ENCODE results near the gene RNGTT.
"Not testable (repeated sequence)": the region's sequence is repeated elsewhere in the genome, so short reads cannot be mapped to it uniquely, and the experiment has no call there.

RNGTT gene

GRCh38 chr6:88945415-88946008 is 17.9 kb downstream of the RNGTT start:
- Histone ChIP-seq H3K4me3 (ENCODE audit: low read length in 2 of 2) (no peak overlapping the region), H3K27me3 (ENCODE audit: control insufficient read depth in 2 of 2, insufficient read depth in 2 of 2, low read length in 2 of 2) (no peaks in the 10 kb centered on the region), H3K27ac (ENCODE audit: low read depth in 2 of 2, low read length in 2 of 2) (no peak overlapping the region), H3K9ac (ENCODE audit: low read depth in 1 of 2, low read length in 2 of 2) (no peak overlapping the region), H3K4me1 (ENCODE audit: control insufficient read depth in 2 of 2, insufficient read depth in 2 of 2, low read length in 2 of 2) (no peaks in the 10 kb centered on the region), H3K36me3 (ENCODE audit: control insufficient read depth in 2 of 2, insufficient read depth in 2 of 2, low read length in 2 of 2) (no peaks in the 10 kb centered on the region), H3K9me3 (ENCODE audit: control insufficient read depth in 2 of 2, low read length in 2 of 2) (no peaks in the 10 kb centered on the region)

DNA sequence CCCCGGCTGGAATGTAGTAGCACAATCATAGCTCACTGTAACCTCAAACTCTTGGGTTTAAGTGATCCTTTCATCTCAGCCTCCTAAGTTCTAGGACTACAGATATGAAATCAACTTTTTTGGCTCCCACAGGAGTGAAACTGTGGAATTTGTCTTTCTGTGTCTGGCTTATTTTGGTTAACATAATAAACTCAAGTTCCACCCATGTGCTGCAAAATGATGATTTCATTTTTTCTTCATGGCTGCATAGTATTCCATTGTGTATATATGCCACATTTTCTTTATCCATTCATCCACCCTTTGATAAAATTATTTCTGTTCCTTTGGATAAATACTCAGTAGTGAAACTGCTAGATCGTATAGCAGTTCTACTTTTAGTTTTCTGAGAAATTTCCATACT is 29.9 kb downstream of the RNGTT start:
- H3K36me3 ChIP-seq (ENCODE audit: control insufficient read depth in 2 of 2, insufficient read depth in 2 of 2, low read length in 2 of 2), result peaks cover 9 to 10% of the 10 kb centered on the region in 2 donors
- H3K27ac ChIP-seq (ENCODE audit: low read depth in 2 of 2, low read length in 2 of 2), result no peak overlapping the region
- no peak overlapping the region for H3K4me3 ChIP-seq (ENCODE audit: low read length in 2 of 2)
- no peaks in the 10 kb centered on the region for H3K9me3 ChIP-seq (ENCODE audit: control insufficient read depth in 2 of 2, low read length in 2 of 2)
- no peak overlapping the region for H3K9ac ChIP-seq (ENCODE audit: low read depth in 1 of 2, low read length in 2 of 2)
- H3K4me1 ChIP-seq (ENCODE audit: control insufficient read depth in 2 of 2, insufficient read depth in 2 of 2, low read length in 2 of 2), result no peaks in the 10 kb centered on the region
- no peaks in the 10 kb centered on the region for H3K27me3 ChIP-seq (ENCODE audit: control insufficient read depth in 2 of 2, insufficient read depth in 2 of 2, low read length in 2 of 2)

DNA sequence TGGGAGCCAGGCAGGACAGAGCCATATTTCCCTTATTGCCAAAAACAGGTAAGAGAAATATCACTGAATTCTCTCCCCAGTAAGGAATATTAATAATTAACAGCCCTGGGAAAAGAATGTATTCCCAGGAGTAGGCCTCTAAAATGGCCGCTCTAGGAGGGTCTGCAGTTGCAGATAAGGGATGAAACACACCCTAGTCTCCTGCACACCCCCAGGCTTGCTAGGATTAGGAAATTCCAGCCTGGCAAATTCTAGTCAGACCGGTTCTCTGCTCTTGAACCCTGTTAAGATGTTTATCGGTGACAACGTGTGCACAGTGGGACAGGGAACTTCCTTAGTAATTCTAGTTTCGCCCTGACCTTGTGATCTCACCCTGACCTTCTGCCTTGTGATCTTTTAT is 31.4 kb downstream of the RNGTT start:
- H3K9me3 ChIP-seq (ENCODE audit: control insufficient read depth in 2 of 2, low read length in 2 of 2); H3K27me3 ChIP-seq (ENCODE audit: control insufficient read depth in 2 of 2, insufficient read depth in 2 of 2, low read length in 2 of 2); H3K9ac ChIP-seq (ENCODE audit: low read depth in 1 of 2, low read length in 2 of 2); H3K4me3 ChIP-seq (ENCODE audit: low read length in 2 of 2); H3K27ac ChIP-seq (ENCODE audit: low read depth in 2 of 2, low read length in 2 of 2); H3K4me1 ChIP-seq (ENCODE audit: control insufficient read depth in 2 of 2, insufficient read depth in 2 of 2, low read length in 2 of 2); H3K36me3 ChIP-seq (ENCODE audit: control insufficient read depth in 2 of 2, insufficient read depth in 2 of 2, low read length in 2 of 2): not testable (repeated sequence)

- Histone ChIP-seq H3K36me3 (ENCODE audit: control insufficient read depth in 2 of 2, insufficient read depth in 2 of 2, low read length in 2 of 2) (peaks cover 3 to 5% of the 10 kb centered on the region in 2 donors), H3K4me1 (ENCODE audit: control insufficient read depth in 2 of 2, insufficient read depth in 2 of 2, low read length in 2 of 2) (no peaks in the 10 kb centered on the region), H3K9me3 (ENCODE audit: control insufficient read depth in 2 of 2, low read length in 2 of 2) (no peaks in the 10 kb centered on the region), H3K27me3 (ENCODE audit: control insufficient read depth in 2 of 2, insufficient read depth in 2 of 2, low read length in 2 of 2) (no peaks in the 10 kb centered on the region), H3K4me3 (ENCODE audit: low read length in 2 of 2) (no peak overlapping the region), H3K27ac (ENCODE audit: low read depth in 2 of 2, low read length in 2 of 2) (no peak overlapping the region), H3K9ac (ENCODE audit: low read depth in 1 of 2, low read length in 2 of 2) (no peak overlapping the region)
Measured at GRCh38 chr6:88922775-88923548, 40.5 kb downstream of the RNGTT start.

DNA sequence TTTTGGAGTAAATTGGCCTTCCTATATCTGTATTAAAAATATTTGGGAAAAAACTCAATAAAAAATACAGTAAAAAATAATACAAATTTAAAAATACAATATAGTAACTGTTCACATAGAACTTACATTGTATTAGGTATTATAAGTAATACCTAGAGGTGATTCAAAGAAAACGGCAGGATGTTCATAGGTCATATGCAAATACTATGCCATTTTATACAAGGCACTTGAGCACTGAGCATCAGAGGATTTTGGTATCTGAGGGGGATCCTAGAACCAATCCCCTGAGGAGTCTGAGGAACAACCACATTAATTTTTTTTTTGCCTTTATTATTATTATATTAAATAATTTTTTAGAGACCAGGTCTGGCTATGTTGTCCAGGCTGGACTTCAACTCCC is 41.7 kb downstream of the RNGTT start:
- Histone ChIP-seq H3K27ac (ENCODE audit: low read depth in 2 of 2, low read length in 2 of 2) (no peak overlapping the region), H3K4me3 (ENCODE audit: low read length in 2 of 2) (no peak overlapping the region), H3K4me1 (ENCODE audit: control insufficient read depth in 2 of 2, insufficient read depth in 2 of 2, low read length in 2 of 2) (no peaks in the 10 kb centered on the region), H3K36me3 (ENCODE audit: control insufficient read depth in 2 of 2, insufficient read depth in 2 of 2, low read length in 2 of 2) (peaks cover 3 to 5% of the 10 kb centered on the region in 2 donors), H3K9me3 (ENCODE audit: control insufficient read depth in 2 of 2, low read length in 2 of 2) (no peaks in the 10 kb centered on the region), H3K9ac (ENCODE audit: low read depth in 1 of 2, low read length in 2 of 2) (no peak overlapping the region), H3K27me3 (ENCODE audit: control insufficient read depth in 2 of 2, insufficient read depth in 2 of 2, low read length in 2 of 2) (no peaks in the 10 kb centered on the region)

- Histone ChIP-seq H3K4me3 (ENCODE audit: low read length in 2 of 2) (no peak overlapping the region), H3K9ac (ENCODE audit: low read depth in 1 of 2, low read length in 2 of 2) (no peak overlapping the region), H3K4me1 (ENCODE audit: control insufficient read depth in 2 of 2, insufficient read depth in 2 of 2, low read length in 2 of 2) (no peaks in the 10 kb centered on the region), H3K27ac (ENCODE audit: low read depth in 2 of 2, low read length in 2 of 2) (no peak overlapping the region), H3K36me3 (ENCODE audit: control insufficient read depth in 2 of 2, insufficient read depth in 2 of 2, low read length in 2 of 2) (peaks cover 3 to 5% of the 10 kb centered on the region in 2 donors), H3K27me3 (ENCODE audit: control insufficient read depth in 2 of 2, insufficient read depth in 2 of 2, low read length in 2 of 2) (no peaks in the 10 kb centered on the region), H3K9me3 (ENCODE audit: control insufficient read depth in 2 of 2, low read length in 2 of 2) (no peaks in the 10 kb centered on the region)
Measured at GRCh38 chr6:88920774-88921733, 42.4 kb downstream of the RNGTT start.

GRCh38 chr6:88920088-88920487 is 43.3 kb downstream of the RNGTT start:
- no peak overlapping the region for H3K9ac ChIP-seq (ENCODE audit: low read depth in 1 of 2, low read length in 2 of 2)

GRCh38 chr6:88919032-88919431 is 44.4 kb downstream of the RNGTT start:
- no peak overlapping the region for H3K27ac ChIP-seq (ENCODE audit: low read depth in 2 of 2, low read length in 2 of 2)
- H3K9me3 ChIP-seq (ENCODE audit: control insufficient read depth in 2 of 2, low read length in 2 of 2), result no peaks in the 10 kb centered on the region
- no peaks in the 10 kb centered on the region for H3K4me1 ChIP-seq (ENCODE audit: control insufficient read depth in 2 of 2, insufficient read depth in 2 of 2, low read length in 2 of 2)
- no peak overlapping the region for H3K4me3 ChIP-seq (ENCODE audit: low read length in 2 of 2)
- peaks cover 0 to 3% of the 10 kb centered on the region in 2 donors for H3K36me3 ChIP-seq (ENCODE audit: control insufficient read depth in 2 of 2, insufficient read depth in 2 of 2, low read length in 2 of 2)
- no peak overlapping the region for H3K9ac ChIP-seq (ENCODE audit: low read depth in 1 of 2, low read length in 2 of 2)
- no peaks in the 10 kb centered on the region for H3K27me3 ChIP-seq (ENCODE audit: control insufficient read depth in 2 of 2, insufficient read depth in 2 of 2, low read length in 2 of 2)

More at GRCh38 chr6:88920088-88920487, 43.3 kb downstream of the RNGTT start:
- Histone ChIP-seq H3K27ac (ENCODE audit: low read depth in 2 of 2, low read length in 2 of 2) (no peak overlapping the region), H3K4me1 (ENCODE audit: control insufficient read depth in 2 of 2, insufficient read depth in 2 of 2, low read length in 2 of 2) (no peaks in the 10 kb centered on the region), H3K9me3 (ENCODE audit: control insufficient read depth in 2 of 2, low read length in 2 of 2) (no peaks in the 10 kb centered on the region), H3K4me3 (ENCODE audit: low read length in 2 of 2) (no peak overlapping the region), H3K27me3 (ENCODE audit: control insufficient read depth in 2 of 2, insufficient read depth in 2 of 2, low read length in 2 of 2) (no peaks in the 10 kb centered on the region), H3K36me3 (ENCODE audit: control insufficient read depth in 2 of 2, insufficient read depth in 2 of 2, low read length in 2 of 2) (peaks cover 0 to 3% of the 10 kb centered on the region in 2 donors)

DNA sequence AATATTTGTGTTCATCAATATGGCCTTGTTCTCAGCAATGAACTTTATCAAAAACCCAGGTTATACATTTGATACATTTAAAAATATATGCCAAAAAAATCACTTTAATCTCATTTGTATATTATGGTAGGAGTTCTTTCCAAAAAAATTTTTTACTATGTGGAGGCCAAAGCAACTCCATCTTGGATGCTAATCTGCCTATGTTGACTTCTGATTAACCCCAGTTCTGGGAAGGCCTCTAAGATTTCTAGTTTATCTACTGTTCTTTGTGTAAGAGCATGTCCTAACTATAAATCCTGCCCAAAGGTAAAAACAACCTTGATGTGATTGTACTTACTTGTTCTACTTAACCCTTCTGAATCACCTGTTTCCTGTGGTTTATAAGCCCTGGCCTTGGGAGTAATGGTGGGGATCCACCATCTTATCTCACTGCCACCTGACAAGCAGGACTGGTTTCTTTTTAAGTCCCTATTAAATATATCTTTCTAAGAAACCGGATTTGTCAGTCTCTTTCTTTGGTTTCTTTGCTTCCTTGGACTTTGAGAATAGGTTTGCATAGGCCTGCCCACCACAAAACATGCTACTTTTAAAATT is 46.7 kb downstream of the RNGTT start:
- H3K9me3 ChIP-seq (ENCODE audit: control insufficient read depth in 2 of 2, low read length in 2 of 2), result no peaks in the 10 kb centered on the region
- H3K27ac ChIP-seq (ENCODE audit: low read depth in 2 of 2, low read length in 2 of 2), result no peak overlapping the region
- H3K9ac ChIP-seq (ENCODE audit: low read depth in 1 of 2, low read length in 2 of 2), result no peak overlapping the region
- H3K4me1 ChIP-seq (ENCODE audit: control insufficient read depth in 2 of 2, insufficient read depth in 2 of 2, low read length in 2 of 2), result no peaks in the 10 kb centered on the region
- no peaks in the 10 kb centered on the region for H3K36me3 ChIP-seq (ENCODE audit: control insufficient read depth in 2 of 2, insufficient read depth in 2 of 2, low read length in 2 of 2)
- no peak overlapping the region for H3K4me3 ChIP-seq (ENCODE audit: low read length in 2 of 2)
- no peaks in the 10 kb centered on the region for H3K27me3 ChIP-seq (ENCODE audit: control insufficient read depth in 2 of 2, insufficient read depth in 2 of 2, low read length in 2 of 2)

Measured in mucosa of rectum (tissue), 2 donors.